ENCODE results near the gene PRG2. TPM values are rescaled to one million over a fixed set of nuclear protein-coding genes. Genes with fewer than 3 reads are reported as not detected.

PRG2 gene
- total RNA-seq, 4 donors from 2014 or later = 0.22 to 0.94 (median 0.71) TPM; not detected in 1

GRCh38 chr11:57375490-57375889 lies 15.0 kb downstream of the PRG2 start:
- WGBS, 2 donors = 58 to 81% methylated on average over 2 of the region's 2 CpGs
- no peak for DNase-seq
- Histone ChIP-seq H3K9me3 (no peaks in the 10 kb centered on the region), H3K4me1 (no peaks in the 10 kb centered on the region), H3K27me3 (no peaks in the 10 kb centered on the region), H3K36me3 (no peaks in the 10 kb centered on the region), H3K4me3 (replicated peaks in 1 of 3) (no peak overlapping the region), H3K27ac (no peak overlapping the region)
- intact Hi-C loops (cut with DNase I) = no loop called here
- TF ChIP-seq CTCF (IDR thresholded peaks at IDR 0.05) (no peak), POLR2A (IDR thresholded peaks at IDR 0.05) (no peak)

GRCh38 chr11:57374966-57375365 lies 15.5 kb downstream of the PRG2 start:
- Histone ChIP-seq H3K4me3 (replicated peaks in 1 of 3) (no peak overlapping the region), H3K27me3 (no peaks in the 10 kb centered on the region), H3K9me3 (no peaks in the 10 kb centered on the region), H3K27ac (no peak overlapping the region), H3K4me1 (no peaks in the 10 kb centered on the region), H3K36me3 (no peaks in the 10 kb centered on the region)
- no peak for DNase-seq
- intact Hi-C loops (cut with DNase I) = no loop called here
- 95 to 98% methylated on average over 3 of the region's 3 CpGs for WGBS, 2 donors
- TF ChIP-seq CTCF (IDR thresholded peaks at IDR 0.05) = no peak
- no peak for TF ChIP-seq POLR2A (IDR thresholded peaks at IDR 0.05)

DNA sequence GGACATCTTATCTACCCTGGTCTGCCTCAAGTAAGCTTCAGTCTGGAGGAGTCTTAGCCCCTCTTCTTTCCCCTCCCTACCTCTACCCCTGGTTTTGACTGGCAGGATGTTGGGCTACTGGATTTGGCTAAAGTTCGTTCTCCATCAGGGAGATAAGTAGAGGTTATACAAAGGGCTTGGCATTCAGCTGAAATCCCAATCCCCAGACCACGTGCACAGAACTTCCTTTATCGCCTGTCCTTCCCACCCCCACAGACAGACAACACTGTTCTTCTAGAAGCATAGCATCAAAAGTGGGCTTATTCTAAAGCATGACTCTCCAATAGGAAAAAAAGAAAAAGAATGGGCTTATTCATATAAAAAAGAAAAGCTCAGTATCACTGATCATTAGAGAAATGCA lies 17.3 kb downstream of the PRG2 start:
- intact Hi-C loops (cut with DNase I) = no loop called here
- Histone ChIP-seq H3K27ac (no peak overlapping the region), H3K27me3 (no peaks in the 10 kb centered on the region), H3K4me1 (peaks cover 7 to 8% of the 10 kb centered on the region in 2 donors), H3K4me3 (replicated peaks in 1 of 3) (no peak overlapping the region), H3K9me3 (no peaks in the 10 kb centered on the region), H3K36me3 (no peaks in the 10 kb centered on the region)
- WGBS, 2 donors = 48 to 51% methylated on average over 3 of the region's 3 CpGs
- no peak for DNase-seq
- no peak for TF ChIP-seq POLR2A (IDR thresholded peaks at IDR 0.05)
- no peak for TF ChIP-seq CTCF (IDR thresholded peaks at IDR 0.05)

- Histone ChIP-seq H3K36me3 (no peaks in the 10 kb centered on the region), H3K9me3 (no peaks in the 10 kb centered on the region), H3K4me3 (replicated peaks in 1 of 3) (no peak overlapping the region), H3K27me3 (no peaks in the 10 kb centered on the region), H3K27ac (no peak overlapping the region), H3K4me1 (peaks cover 7 to 10% of the 10 kb centered on the region in 2 donors)
- TF ChIP-seq POLR2A (IDR thresholded peaks at IDR 0.05) (no peak), CTCF (IDR thresholded peaks at IDR 0.05) (no peak)
- intact Hi-C loops (cut with DNase I) = no loop called here
- DNase-seq = no peak
Observed at GRCh38 chr11:57370941-57371340, 19.5 kb downstream of the PRG2 start.

- DNase-seq = no peak
- WGBS, 2 donors = 85 to 94% methylated on average over 7 of the region's 7 CpGs
Observed at GRCh38 chr11:57370251-57370650, 20.2 kb downstream of the PRG2 start.

More at GRCh38 chr11:57370251-57370650, 20.2 kb downstream of the PRG2 start:
- H3K4me1 ChIP-seq = peaks cover 7 to 10% of the 10 kb centered on the region in 2 donors
- no peaks in the 10 kb centered on the region for H3K36me3 ChIP-seq
- H3K9me3 ChIP-seq = no peaks in the 10 kb centered on the region
- TF ChIP-seq POLR2A (IDR thresholded peaks at IDR 0.05) = no peak
- no peak for TF ChIP-seq CTCF (IDR thresholded peaks at IDR 0.05)
- no peak overlapping the region for H3K4me3 ChIP-seq (replicated peaks in 1 of 3)
- no peak overlapping the region for H3K27ac ChIP-seq
- H3K27me3 ChIP-seq = no peaks in the 10 kb centered on the region
- intact Hi-C loops (cut with DNase I) = no loop called here
